Mammary epithelial cell (primary cell): Measurements from ENCODE around the gene DPYSL4.

ENCODE experiments used
- CTCF ChIP-seq, 2 donors: IDR thresholded peaks in 1 of 2; conservative IDR thresholded peaks in 1 of 2; 2 replicates each; pipeline ENCODE4 v1.5.1; 2011 to 2012; ENCODE audit warnings: inconsistent platforms in 2 of 2, low read length in 2 of 2, mild to moderate bottlenecking in 2 of 2, control low read depth in 1 of 2, low read depth in 1 of 2; ENCODE audit not compliant: insufficient read depth in 1 of 2; ENCODE audit errors: extremely low read depth in 1 of 2
- EZH2 ChIP-seq: IDR thresholded peaks from 2 replicates; pipeline ENCODE4 v1.6.1; 2012; ENCODE audit warnings: low read length, inconsistent platforms, borderline replicate concordance

GRCh38 chr10:132199268-132199853 is 12.6 kb downstream of the DPYSL4 start:
- TF ChIP-seq CTCF (conservative IDR thresholded peaks at IDR 0.05 in 1 of 2, IDR thresholded peaks at IDR 0.05 in 1 of 2; ENCODE audit: extremely low read depth in 1 of 2, insufficient read depth in 1 of 2, low read depth in 1 of 2, low read length in 2 of 2): no peak
- no peak for TF ChIP-seq EZH2
